ENCODE data around the gene VWA3B.
A peak's percentile ranks its signal among the peaks of the same experiment; 100 is the strongest.
"Not testable (repeated sequence)": the region's sequence is repeated elsewhere in the genome, so short reads cannot be mapped to it uniquely, and the experiment has no call there.

The VWA3B gene

DNA sequence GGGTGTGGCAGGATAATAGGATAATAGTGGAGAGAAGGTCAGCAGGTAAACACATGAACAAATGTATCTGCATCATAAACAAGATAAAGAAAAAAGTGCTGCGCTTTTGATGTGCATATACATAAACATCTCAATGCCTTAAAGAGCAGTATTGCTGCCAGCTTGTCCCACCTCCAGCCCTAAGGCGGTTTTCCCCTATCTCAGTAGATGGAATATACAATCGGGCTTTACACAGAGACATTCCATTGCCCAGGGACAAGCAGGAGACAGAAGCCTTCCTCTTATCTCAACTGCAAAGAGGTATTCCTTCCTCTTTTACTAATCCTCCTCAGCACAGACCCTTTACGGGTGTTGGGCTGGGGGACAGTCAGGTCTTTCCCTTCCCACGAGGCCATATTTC, 43.1 kb downstream of the VWA3B start:
- not testable (repeated sequence) for DNase-seq (ENCODE audit: low read depth in 2 of 2)

DNA sequence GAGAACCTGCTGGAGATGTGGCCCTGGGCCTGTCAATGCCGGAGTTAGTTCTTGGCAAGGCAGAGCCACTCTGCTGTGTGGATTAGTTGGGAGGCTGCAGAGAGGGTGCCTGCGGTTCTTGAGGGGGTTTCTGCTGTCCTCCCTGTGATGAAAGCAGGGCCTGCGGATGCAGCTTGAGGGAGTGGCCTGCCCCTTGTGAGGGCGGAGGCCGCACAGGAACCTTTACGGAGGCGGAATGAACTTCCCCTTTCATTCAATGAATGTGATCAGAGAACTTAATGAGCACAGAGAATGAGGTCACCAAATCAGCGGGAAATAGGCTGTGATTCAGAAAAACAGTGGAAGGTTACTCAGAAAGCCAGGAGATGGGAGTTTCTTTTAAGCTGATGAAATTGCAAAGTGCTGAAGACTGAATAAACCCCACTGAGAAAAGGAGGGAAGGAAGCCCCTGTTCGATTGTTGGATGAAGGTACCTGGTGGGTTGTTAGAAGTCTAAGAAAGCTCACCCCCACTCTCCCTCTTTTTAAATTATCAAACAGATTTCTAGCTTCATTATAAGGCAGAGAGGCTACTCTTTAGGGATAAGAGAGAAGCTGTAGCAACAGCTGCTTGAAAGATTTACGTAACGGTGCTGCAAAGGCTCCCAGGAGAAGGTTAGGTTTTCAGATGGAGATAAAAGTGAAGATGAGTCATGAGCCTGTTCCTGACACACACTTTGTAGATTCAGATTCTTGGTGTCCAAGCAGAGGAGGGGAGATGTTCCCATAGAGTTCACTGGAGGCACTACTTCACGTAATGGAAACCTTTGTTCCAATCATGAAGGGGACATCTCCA, 47.4 kb downstream of the VWA3B start:
- peak in 1 of 2 experiments; percentile 6 for DNase-seq (ENCODE audit: low read depth in 2 of 2)

DNA sequence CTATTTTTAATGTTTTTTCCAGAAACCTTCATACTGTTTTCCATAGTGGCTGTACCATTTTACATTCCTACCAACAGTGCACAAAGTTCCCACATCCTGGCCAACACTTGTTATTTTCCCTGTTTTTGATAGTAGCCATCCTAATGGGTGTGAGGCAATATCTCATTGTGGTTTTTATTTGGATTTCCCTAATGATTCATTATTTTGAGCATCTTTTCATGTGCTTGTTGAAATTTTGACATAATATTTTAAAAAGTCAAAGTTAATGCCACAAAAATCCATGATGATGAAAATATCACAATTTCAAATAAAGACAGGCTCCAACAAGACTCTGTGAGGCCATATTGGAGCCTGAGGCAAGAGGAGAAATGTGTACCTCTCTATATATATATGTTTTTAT, 50.2 kb downstream of the VWA3B start:
- no peak for DNase-seq (ENCODE audit: low read depth in 2 of 2)

DNA sequence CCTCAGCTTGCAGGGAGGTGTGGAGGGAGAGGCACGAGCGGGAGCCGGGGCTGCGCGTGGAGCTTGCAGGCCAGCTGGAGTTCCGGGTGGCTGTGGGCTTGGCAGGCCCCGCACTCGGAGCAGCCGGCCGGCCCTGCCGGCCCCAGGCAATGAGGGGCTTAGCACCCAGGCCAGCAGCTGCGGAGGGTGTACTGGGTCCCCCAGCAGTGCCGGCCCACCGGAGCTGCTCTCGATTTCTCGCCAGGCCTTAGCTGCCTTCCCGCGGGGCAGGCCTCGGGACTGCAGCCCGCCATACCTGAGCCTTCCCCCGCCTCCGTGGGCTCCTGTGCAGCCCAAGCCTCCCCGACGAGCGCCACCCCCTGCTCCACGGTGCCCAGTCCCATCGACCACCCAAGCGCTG, 52.0 kb downstream of the VWA3B start:
- DNase-seq (ENCODE audit: low read depth in 2 of 2) = not testable (repeated sequence)

DNA sequence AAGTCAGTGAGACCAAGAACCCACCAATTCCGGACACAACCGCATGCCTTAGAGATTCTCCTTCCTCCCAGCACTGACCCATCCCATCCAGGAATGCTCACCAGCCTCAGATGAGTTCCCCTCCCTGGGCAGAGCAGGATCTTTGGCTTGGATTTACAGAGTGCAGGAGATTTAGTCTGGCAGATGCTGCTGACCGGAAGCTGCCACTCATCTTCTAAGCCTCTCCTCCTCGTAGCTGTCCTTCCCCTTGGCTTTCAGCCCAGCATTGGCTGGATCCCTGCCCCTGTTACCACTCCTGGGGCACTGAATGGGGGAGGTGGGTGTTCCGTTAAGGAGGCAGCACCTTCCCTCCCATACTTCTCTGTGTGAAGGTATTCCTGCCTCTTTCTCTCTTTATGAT, 53.2 kb downstream of the VWA3B start:
- no peak for DNase-seq (ENCODE audit: low read depth in 2 of 2)

DNA sequence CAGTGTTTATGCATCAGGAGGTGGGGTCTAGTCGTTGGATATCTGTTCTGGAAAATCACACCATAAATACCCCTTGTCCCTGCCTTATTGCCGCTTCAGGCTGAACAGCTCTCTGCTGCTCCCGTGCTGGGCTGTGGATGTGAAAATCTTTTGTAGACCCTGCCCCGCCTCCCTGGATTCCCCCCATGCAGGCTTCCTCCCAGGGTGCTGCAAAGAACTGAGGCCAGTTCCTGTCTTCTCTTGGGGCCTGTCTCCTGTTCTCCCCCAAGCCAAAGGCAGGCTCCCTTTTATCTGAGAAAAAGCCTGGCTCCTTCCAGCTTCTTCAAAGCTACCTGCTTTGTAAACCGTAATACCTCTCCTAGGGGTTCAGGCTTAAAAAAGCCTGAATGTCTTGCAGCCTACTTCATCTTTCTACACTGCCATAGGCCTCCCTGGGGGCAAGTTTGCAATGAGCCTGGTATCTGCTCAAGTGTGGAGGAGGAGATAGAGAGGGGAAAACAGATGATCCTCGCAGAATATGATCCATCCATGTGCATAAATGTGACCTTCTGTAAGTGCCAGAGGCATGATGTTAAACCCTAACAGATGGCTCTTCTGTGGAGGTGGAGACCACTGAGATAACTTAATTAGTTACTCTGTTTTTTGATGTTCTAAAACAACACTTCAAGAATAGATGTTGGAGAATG, 55.3 kb downstream of the VWA3B start:
- no peak for DNase-seq (ENCODE audit: low read depth in 2 of 2)

DNA sequence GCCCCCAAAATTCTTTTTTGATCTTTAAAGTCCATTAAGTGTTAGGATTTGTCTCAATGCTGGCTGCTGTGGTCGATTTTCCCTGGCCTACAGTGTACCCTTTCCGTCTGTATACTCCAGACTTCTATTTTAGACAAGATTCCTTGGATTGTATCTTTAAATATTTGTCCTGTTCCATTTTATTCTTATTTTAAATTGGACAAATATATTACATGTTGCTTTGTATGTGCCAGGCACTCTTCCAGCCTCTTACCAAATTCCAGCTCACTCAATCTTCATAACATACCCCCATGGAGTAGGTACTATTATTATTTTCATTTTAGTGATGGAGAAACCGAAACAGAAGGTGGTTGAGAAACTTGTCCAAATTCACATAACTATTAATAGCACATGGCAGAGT, 58.1 kb downstream of the VWA3B start:
- DNase-seq (ENCODE audit: low read depth in 2 of 2) = no peak

DNA sequence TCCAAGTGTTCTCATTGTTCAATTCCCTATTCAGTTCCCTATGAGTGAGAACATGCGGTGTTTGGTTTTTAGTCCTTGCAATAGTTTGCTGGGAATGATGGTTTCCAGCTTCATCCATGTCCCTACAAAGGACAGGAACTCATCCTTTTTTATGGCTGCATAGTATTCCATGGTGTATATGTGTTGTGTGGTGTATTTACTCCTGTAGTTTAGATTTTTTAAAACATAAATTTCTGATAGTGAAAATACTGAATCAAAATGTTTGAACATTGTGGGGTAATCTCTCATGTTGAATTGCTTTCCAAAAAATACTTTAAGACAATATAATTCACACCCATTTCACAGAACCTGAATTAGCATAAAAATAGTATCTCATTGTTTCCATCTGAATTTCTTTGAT, 60.9 kb downstream of the VWA3B start:
- DNase-seq (ENCODE audit: low read depth in 2 of 2) = not testable (repeated sequence)

DNA sequence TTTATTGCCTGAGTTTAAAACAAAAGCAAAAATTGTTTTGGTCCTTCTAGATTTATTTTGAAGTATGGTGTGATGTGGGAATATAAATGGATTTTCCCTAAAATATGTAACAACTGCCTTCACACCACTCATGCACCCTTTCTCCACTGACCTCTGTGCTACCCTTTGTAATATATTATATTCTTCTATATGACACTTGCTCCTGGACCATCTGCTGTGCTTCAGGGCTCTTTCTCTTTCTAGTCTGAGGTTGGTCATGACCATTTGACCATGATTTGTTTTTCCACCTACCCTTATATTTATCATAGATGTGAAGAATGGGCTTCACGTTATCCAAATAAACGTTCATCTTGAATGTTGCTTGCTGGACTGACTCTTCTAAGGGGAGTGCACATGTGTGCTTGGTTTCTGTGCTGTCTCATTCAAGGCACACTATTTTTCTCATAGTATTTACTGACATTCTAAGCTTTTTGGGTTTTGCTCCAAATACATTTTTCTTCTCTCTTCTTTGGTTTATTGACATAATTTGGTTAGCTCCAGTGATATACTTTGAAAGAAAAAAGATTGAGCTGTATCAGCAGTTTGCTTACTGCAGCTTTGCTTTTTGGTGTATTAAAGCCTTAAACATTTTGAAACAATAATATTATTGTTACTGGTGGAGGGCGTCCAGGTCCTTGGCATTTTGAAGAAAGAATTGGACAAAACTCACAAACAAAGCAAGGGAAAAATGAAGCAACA, 61.8 kb downstream of the VWA3B start:
- DNase-seq (ENCODE audit: low read depth in 2 of 2) = no peak

DNA sequence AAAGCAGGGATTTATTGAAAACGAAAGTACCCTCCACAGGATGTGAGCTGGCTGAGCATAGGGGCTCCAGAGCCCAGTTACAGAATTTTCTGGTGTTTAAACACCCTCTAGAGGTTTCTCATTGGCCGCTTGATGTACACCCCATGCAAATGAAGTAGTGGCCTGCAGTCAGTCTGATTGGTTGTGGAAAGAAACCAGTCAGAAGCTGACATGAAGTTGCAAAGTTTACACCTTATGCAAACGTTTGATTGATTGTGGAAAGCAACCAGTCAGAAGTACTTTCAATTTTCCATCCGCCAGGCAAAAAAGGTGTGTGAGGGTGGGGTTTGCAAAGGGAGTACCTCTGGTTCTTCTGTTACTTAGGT, 62.3 kb downstream of the VWA3B start:
- peak; percentile 11 to 13 for DNase-seq (ENCODE audit: low read depth in 2 of 2)

DNA sequence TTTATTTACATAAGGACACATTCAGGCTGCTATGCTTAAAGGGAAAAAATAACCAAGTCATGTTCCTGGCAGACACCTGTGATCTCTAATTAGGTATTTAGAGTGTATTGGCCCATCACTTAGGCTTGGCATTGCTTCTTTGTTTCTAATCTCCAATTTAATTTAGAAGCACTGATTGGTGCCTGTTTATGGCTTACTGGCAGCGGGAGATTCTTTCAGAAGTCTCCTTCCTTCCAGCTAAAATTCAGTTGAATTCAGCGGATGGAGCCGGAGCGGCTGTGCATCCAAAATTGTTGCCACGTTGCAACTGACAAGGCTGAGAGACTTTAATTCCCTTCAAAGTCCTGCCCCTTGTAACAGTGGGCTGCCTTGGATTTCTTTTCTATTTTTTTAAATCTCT, 66.5 kb downstream of the VWA3B start:
- DNase-seq (ENCODE audit: low read depth in 2 of 2) = no peak

DNA sequence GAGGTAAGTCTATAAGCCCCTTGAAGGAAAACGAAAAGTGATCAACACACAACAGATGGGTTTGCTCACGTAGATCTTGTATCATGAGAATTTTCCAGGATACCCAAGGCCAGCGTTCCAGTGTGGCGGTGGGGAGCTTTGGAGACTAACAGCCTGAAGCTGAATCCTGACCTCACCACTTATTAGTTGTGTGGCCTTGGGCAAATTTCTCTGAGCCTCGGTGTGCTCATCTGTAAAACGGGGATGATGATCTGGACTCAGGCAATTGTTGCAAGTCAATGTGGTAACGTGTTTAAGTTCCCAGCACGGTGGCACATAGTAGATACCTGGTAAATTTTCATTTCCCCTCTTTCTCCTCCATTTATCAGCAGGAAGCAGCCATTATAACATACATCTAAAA, 68.3 kb downstream of the VWA3B start:
- no peak for DNase-seq (ENCODE audit: low read depth in 2 of 2)

DNA sequence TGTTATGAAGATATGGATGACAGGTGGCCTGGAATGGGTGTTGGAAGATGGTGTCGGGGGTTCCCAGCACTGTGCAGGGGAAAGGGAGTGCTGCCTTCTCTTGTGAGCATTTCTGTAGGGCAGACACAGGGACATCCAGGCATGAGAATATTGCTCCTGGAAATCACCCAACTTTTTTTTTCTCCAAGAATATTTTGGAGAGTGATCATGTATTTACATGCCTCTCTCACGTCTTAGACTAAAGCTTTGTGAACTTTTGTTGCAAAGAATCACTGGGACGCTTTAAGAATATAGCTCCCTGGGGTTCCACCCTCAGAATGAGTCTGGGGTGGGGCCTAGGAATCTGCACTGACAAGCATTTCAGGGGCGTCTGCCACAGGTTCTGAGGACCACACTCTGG, 68.7 kb downstream of the VWA3B start:
- no peak for DNase-seq (ENCODE audit: low read depth in 2 of 2)

DNA sequence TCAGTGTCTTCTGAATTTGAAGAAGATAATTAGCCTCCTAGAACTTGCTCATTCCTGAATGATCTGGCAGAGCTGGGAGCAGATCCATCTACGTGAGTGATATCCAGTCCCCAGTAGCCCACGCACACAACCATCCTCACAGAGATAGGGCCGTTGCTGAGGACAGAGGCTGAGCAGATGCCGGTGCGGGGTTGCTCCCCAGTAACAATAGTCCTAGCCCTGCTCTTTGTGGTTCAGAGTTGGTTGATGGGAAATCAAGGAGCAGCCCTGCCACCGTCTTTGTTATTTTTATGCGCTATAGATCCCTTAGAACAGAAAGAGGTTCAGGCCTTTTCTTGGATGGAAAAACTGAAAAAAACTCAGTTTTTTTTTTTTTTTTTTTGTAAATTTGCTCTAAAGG, 69.3 kb downstream of the VWA3B start:
- DNase-seq (ENCODE audit: low read depth in 2 of 2) = no peak

DNA sequence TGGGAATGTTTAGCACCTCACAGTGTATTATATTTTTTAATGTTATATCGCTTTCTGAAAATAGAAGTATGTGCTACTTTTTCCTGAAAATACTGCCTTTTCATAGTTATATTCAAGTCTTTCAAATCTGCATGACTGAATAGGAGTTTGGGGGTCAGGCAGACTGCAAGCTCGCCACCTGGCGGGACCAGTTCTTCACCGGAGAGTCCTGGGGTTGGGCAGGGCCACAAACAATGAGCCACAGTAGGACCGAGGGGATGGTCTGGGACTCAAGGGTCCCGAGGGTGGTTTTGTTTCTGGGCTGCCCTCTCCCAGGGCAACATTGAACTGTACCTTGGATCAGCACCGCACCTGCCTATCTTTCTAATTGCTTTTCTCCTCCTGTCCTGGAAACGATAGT, 70.6 kb downstream of the VWA3B start:
- no peak for DNase-seq (ENCODE audit: low read depth in 2 of 2)

DNA sequence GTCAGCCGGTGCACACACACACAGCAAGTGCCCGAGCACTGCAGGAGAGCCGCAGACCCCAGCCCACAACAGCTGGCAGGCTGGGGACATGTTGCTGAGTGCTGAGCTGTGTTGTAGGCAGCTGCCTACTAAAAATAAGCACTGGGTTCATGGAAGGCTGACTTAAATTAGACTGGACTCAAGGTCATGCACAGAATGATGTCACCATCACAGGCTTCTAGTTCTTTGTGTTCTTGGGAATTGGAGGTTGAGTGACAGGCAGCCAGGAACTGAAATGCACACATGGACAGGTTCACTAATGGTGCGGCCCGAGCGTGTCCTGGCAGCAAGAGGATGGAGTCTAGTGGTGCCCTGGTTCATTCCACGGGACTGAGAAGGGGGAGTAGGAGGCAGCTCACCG, 71.3 kb downstream of the VWA3B start:
- no peak for DNase-seq (ENCODE audit: low read depth in 2 of 2)

DNA sequence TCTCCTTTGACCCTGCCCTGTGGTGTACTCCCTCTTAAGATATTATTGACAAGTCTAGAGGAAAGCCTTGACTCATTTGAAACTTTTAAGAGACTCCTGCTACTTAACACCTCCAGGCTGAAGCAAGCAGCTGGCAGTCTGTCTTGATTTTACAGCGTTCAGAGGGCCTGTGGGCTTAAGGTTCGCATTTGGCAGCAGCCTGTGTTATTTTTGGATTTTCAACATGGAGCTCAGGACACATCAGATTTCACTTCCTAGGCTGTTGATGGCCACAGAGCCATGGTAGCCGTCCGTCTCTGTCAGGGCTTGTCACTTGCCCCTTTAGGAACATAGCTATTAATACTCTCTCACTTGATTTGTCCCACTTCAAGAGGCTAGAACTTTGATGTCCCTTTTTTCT, 73.6 kb downstream of the VWA3B start:
- DNase-seq (ENCODE audit: low read depth in 2 of 2) = no peak

DNA sequence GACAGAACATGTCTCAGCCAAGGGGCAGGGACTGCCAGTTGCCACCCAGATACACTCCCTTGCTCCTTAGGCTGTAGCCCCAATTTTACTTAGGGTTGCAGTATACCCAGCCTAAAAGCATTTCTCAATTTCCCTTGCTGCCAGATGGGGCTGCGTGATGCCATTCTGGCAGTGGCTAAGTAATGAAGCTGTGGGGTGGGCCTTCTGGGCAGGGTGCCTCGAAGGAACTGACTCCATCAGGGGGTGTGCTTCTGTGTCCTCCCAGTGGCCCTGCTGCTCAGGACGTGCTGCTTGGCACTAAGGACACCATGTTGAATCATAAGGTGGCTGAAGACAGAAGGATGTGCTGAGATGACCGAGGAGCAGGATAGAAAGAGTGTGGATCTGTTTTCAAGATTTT, 74.2 kb downstream of the VWA3B start:
- no peak for DNase-seq (ENCODE audit: low read depth in 2 of 2)

DNA sequence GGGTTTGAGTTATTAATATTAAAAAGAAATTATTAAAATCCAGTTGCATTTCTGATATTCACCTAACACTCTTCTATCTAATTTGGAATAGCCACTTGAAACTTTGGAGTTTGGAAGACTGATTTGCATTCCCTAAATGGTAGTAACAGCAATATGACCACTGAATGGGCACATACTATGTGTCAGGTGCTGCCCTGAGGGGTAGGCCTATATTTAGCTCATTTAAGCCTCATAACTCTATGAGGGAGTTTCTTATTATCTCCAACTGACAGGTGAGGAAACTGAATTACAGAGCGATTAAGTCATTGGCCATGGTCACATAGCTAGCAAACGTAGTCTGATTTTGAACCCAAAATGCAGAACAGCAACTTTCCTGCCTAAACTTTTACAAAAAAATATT, 77.3 kb downstream of the VWA3B start:
- no peak for DNase-seq (ENCODE audit: low read depth in 2 of 2)

DNA sequence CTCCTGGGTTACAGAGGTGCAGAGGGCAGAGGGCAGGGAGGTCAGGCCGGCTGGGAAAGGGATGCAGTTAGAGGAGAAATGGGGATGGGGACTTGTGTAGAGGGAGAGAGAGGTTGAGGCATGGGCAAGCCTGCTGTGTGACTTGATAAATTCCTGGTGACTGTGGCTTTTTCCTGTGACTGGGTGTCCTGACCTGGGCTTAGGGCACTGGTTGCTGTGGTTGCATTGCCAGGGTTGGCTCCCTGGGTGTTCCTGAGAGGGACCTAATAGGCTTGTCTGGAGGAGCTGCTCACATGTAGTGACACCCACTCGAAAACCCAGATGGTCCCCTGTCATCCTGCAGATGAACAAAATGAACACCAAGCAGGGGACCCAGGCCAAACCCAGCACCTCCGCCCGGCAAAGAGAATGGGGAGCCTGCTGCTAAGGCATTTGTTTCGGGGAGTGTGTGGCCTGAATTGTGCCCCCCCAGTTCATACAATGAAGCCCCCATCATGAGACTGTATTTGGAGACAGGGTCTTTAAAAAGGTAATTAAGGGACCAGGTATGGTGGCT, 78.6 kb downstream of the VWA3B start:
- DNase-seq (ENCODE audit: low read depth in 2 of 2) = no peak

DNA sequence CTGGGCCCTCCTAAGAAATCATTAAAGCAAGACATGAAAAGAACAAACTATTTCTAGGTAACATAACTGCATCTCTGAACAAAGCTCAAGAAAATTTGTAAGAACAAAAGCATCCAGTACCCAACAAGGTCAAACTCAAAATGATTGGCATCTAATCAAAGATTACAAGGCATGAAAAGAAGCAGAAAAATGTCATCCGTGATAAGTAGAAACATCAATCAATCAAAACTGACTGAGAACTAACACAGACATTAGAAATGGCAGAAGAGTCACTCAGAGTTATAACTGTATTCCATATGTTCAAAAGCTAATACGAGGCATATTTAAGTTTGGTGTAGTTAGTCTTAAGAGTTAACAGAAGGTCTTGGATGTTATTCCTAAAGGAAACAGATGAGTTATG, 80.9 kb downstream of the VWA3B start:
- no peak for DNase-seq (ENCODE audit: low read depth in 2 of 2)

DNA sequence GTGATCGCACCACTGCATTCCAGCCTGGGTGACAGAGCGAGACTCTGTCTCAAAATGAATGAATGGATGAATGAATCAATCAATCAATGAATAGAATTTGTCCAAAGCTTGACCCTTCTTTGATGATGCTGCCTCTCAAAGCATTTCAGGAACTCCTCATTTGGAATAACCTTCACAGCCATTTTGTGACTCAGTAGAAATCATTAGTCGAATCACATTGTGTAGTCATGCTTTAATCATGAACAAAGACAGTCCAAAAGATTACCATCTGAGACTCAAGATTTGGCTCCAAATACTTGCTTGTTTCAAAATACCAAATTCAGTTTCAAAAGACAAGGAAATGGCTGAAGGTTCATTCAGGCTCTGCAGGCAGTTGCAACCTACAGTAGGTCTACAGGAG, 83.1 kb downstream of the VWA3B start:
- DNase-seq (ENCODE audit: low read depth in 2 of 2) = no peak

Data from fibroblast of skin of left biceps (primary cell).